Fibroblast of skin of back (primary cell): Measurements from ENCODE around the gene C19orf38.
"Not testable (repeated sequence)": the region's sequence is repeated elsewhere in the genome, so short reads cannot be mapped to it uniquely, and the experiment has no call there.

Source experiments
- DNase-seq: peaks from one replicate; pipeline ENCODE4 v3.0.0-alpha.2; 2013

C19orf38 gene

GRCh38 chr19:10876459-10877240 lies 28.4 kb downstream of the C19orf38 start:
- no peak for DNase-seq

DNA sequence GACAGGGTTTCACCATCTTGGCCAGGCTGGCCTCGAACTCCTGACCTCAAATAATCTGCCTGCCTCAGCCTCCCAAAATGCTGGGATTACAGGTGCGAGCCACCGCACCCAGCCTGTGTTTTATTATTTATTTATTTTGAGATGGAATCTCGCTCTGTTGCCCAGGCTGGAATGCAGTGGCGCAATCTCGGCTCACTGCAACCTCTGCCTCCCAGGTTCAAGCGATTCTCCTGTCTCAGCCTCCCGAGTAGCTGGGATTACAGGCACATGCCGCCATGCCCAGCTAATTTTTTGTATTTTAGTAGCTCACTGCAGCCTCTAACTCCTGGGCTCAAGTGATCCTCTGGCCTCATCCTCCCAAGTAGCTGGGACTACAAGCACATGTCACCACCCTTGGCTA lies 29.4 kb downstream of the C19orf38 start:
- not testable (repeated sequence) for DNase-seq

DNA sequence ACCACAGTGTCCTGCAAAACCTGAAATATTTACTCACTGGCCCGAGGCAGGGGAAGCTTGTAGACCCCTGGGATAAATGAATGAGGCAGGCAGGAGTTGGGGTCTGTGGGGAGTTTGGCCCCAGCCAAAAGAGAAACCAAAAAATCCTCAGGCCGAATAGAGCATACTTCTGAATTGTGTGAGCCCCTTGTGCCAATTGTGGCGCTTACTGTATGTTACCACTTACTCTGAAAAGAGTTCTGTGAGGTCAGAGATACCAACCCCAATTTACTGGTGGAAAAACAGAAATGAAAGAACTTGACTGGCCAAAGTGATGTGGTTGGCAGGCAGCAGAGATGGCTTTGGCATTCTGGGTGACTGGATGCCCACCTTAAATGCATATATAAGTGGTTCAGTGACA lies 30.0 kb downstream of the C19orf38 start:
- DNase-seq, result no peak

GRCh38 chr19:10881403-10882107 lies 33.3 kb downstream of the C19orf38 start:
- no peak for DNase-seq

GRCh38 chr19:10882108-10882457 lies 33.9 kb downstream of the C19orf38 start:
- DNase-seq, result no peak

GRCh38 chr19:10884274-10884673 lies 36.1 kb downstream of the C19orf38 start:
- DNase-seq, result peak; percentile 80

DNA sequence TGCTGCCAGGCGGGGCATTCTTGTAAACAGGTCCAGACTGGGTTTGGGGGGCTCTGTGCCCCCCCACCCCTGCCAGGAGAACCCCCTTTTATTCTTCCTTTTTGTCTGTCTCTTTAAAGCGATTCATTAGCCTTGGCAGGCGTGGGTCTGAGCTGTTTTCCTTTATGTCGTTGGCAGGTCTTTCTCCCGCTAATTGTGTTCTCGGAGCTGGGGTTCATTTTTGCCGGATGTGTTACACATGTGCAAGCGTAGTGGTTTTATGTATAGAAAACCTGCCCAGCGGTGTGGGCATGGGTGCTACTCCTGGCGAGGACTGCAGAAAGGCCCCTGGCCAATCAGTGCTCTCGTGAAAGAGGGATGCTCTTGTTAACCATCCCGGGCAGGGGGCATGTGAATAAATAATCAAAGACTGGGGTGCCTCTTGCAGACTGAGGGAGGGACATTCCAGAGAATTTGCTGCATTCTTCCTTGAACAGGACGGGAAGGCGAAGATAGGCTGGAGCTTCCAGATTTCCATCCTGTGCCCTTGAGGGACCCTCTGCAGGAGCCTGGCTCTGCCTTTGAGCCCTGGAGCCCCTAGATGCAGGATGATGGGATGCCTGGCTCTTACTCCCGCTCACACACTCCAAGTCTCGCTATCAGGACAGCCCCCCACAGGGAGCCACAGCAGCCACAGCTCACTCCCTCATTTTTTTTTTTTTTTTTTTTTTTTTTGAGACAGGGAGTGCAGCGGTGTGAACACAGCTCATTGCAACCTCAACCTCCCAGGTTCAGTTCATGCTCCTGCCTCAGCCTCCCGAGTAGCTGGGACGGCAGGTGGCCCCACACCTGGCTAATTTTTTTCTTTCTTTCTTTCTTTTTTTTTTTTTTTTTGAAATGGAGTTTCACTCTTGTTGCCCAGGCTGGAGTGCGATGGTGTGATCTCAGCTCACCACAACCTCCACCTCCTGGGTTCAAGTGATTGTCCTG lies 37.3 kb downstream of the C19orf38 start:
- peak; percentile 22 for DNase-seq

GRCh38 chr19:10887616-10888367 lies 39.6 kb downstream of the C19orf38 start:
- DNase-seq, result peak; percentile 18

- no peak for DNase-seq
Observed at GRCh38 chr19:10888421-10888866, 40.2 kb downstream of the C19orf38 start.

GRCh38 chr19:10889880-10890279 lies 41.7 kb downstream of the C19orf38 start:
- DNase-seq, result no peak

- no peak for DNase-seq
Observed at GRCh38 chr19:10891405-10892086, 43.3 kb downstream of the C19orf38 start.

DNA sequence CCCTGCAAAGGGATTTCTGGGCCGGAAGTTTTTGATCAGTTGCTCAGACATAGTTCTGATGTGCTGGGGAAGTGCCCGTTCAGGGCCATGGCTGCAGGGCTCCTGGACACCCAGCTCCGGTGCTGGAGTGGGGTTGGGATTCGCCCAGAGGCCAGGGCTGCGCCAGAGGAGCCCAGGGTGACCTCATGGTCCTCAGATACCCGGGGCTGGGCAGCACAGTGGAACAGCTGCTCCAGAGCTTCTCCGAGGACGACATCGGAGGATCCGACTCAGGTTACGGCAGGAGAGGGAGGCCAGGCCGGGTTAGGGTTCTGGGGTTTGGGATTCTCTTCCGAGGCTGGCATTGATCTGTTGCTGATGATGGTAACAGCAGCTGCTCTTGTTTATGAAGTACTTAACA lies 44.0 kb downstream of the C19orf38 start:
- DNase-seq, result no peak

- DNase-seq, result no peak
Observed at GRCh38 chr19:10894911-10895213, 46.6 kb downstream of the C19orf38 start.

DNA sequence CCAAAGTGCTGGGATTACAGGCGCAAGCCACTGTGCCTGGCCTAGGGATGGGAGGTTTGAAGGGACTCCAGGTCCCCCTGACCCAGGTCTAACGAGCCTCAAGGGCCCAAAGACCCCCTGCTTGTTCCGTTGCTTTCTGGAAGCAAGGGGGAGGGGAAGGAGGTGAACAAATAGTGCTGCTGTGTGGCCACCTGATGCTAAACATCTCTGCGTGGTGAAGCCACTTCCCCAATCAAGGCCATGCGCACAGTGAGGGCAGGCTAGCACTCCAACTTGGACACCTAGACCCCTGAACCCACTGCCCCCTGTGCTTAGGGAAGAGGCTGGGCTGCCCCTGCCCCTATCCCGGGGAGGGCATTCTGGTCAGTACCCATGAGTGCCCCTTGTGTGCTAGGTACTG lies 47.1 kb downstream of the C19orf38 start:
- DNase-seq, result no peak

DNA sequence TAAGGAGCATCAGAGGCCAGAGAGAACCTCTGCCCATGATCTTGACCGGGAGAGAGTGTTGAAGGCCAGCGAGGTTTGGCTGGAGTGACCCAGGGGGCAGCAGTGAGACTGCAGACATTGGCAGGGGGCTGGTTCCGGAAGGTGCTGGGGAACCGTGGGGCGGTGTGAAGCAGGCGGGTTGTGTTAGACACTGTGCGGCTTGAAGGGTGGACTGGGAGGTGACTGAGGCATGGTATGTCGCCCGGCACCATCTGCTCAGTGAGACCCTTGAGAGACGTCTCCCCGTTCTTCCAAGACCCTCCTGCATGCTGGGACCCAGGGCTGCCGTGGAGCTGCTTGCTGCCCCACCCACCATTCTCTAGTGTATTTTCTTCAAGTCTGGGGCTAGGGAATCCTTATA lies 47.7 kb downstream of the C19orf38 start:
- DNase-seq, result no peak

DNA sequence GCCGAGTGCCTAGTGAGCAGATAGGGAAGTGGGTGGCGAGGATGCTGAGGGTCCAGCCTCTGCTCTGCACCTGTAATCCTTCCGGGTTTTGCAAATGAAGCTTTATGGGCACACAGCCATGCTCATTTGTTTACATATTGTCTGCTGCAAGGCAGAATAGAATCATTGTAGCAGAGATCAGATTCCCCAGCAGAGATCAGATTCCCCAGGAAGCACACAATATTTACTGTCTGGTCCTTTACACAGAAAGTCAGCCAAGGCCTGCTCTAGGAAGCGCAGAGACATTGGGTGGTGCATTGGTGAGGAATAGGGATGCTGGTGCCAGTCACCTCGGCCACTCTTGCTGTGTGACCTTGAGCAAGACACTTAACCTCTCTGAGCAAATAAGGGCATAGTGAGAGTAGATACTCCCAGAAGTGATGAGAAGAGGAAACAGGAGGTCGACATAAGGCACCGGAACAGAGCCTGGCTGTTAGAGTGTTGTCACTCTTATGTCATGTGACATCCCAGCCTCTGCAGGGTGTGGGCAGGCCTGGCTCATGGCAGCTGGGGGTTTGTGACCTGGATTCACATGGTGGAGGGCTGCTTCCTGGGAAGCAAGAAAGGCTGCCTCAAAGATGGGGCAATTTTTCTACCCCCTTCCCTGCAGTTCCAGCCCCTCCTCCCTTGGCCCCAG lies 48.8 kb downstream of the C19orf38 start:
- DNase-seq, result no peak

DNA sequence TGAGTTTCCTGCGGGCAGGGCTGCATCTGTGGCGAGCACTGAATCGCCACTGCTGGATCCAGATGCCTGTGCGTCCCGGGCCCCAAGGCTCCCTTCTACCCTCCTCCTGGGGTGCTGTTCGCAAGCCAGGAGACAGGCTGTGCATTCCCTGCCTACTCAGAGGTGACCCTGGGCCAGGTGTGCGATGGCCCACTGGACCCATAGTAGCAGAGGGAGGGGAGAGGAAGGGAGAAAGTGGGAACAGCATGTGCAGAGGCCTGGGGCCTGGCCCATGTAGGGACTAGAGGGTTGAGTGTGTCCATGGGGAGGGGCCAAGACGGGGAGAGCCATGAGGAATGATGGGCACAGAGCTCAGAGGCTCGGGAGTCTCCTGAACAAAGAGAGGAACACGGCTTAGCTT lies 50.4 kb downstream of the C19orf38 start:
- DNase-seq, result no peak

DNA sequence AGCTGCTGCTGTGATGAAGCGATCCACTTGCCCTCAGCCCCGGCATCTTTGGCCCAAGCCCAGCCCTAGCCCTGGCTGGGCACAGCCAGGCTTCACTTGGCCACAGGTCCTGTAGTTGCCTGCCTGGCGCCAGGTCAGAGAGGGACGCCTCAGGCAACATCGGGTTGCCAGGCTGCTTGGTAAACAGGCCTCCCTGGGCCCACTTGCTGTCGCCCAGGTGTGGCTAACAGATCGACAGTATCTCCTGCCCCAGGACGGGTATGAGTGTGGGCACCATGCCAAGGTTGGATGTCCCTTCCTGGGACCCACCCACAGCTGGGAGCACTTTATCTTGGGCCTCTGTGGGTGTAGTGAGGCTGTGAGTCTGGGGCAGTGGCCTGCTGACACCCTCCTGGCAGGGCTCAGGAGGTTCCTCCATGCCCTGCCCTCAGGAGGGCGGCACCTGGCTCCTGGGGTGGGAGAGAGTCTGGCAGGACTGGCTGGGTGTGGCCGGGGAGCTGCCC lies 51.0 kb downstream of the C19orf38 start:
- no peak for DNase-seq

GRCh38 chr19:10907925-10908324 lies 59.7 kb downstream of the C19orf38 start:
- DNase-seq, result no peak

DNA sequence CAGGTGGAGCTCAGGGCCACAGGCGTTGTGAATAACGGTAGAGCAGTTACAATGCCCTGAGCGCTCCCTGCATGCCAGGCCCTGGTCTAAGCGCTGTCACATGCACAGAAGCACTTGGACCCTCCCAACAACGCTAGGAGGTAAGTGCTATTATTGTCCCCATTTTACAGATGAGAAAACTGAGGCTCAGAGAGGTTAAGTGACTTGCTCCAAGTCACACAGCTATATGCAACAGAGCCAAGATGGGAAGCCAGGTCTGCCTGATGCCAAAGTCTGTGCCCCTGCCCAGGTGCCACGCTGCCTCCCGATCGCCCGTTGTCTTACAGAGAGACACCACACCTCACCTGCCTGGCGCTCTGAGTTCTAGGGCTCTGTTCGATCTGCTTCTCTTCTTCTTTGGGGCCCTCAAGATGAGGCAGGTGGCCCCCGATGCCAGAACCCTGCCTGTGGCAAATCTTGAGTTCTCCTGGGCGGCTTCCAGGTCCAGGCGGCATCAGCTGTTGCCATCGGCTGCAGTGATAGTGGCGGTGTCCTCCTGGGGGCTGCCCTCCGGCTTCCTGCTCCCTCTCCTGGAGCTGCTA lies 60.3 kb downstream of the C19orf38 start:
- DNase-seq, result no peak
